CD14-positive monocyte (primary cell): ENCODE data around the gene OR3A1. TPM values are rescaled to one million over a fixed set of nuclear protein-coding genes. Genes with fewer than 3 reads are reported as not detected.
A peak's percentile ranks its signal among the peaks of the same experiment; 100 is the strongest.

Experiments used
- DNase-seq, 3 donors: peaks; one replicate each; pipeline ENCODE4 v3.0.0-alpha.2; 2011 to 2022
- H2AFZ ChIP-seq: 2 replicates; pipeline ENCODE4 v1.6.0; 2012; ENCODE audit warnings: mild to moderate bottlenecking, low read depth, low read length, inconsistent platforms; ENCODE audit not compliant: insufficient read depth, poor library complexity, severe bottlenecking
- H3K27ac ChIP-seq, 2 donors: 1 replicate in 1 of 2; 2 replicates in 1 of 2; pipeline ENCODE4 v1.5.1; 2012 to 2013; ENCODE audit warnings: low read length in 2 of 2, control low read depth in 1 of 2, inconsistent platforms in 1 of 2, low read depth in 1 of 2, mild to moderate bottlenecking in 1 of 2
- H3K27me3 ChIP-seq, 2 donors: one replicate each; pipeline versions ENCODE4 v1.6.0 to v1.6.1; 2011 to 2013; ENCODE audit warnings: low read length in 2 of 2; ENCODE audit not compliant: control insufficient read depth in 2 of 2, insufficient read depth in 2 of 2
- H3K36me3 ChIP-seq, 2 donors: replicated peaks in 1 of 2; 1 replicate in 1 of 2; 2 replicates in 1 of 2; pipeline versions ENCODE4 v1.5.1 to v1.6.1; 2012 to 2013; ENCODE audit warnings: low read length in 2 of 2, control low read depth in 1 of 2, inconsistent platforms in 1 of 2, mild to moderate bottlenecking in 1 of 2; ENCODE audit not compliant: insufficient read depth in 2 of 2, control insufficient read depth in 1 of 2
- H3K4me1 ChIP-seq, 2 donors: 1 replicate in 1 of 2; 2 replicates in 1 of 2; pipeline versions ENCODE4 v1.5.1 to v1.6.1; 2012 to 2013; ENCODE audit warnings: low read length in 2 of 2, control low read depth in 1 of 2, inconsistent platforms in 1 of 2, mild to moderate bottlenecking in 1 of 2, moderate library complexity in 1 of 2; ENCODE audit not compliant: insufficient read depth in 2 of 2, control insufficient read depth in 1 of 2
- H3K4me2 ChIP-seq: replicated peaks from 2 replicates; pipeline ENCODE3; 2012; ENCODE audit warnings: low read length, moderate library complexity, mild to moderate bottlenecking; ENCODE audit not compliant: poor library complexity, severe bottlenecking; ENCODE audit errors: extremely low read depth
- H3K4me3 ChIP-seq, 3 experiments: fragments of 200-600 bp in 1 of 3; sonication (generic) in 1 of 3; replicated peaks in 1 of 3; 1 replicate in 2 of 3; 2 replicates in 1 of 3; pipeline ENCODE4 v1.5.1; 2011 to 2013; ENCODE audit warnings: low read length in 3 of 3, mild to moderate bottlenecking in 3 of 3, control low read depth in 2 of 3, low read depth in 2 of 3, inconsistent platforms in 1 of 3, moderate library complexity in 1 of 3
- H3K79me2 ChIP-seq: 2 replicates; pipeline ENCODE4 v1.6.0; 2012; ENCODE audit warnings: mild to moderate bottlenecking, control low read depth, inconsistent platforms, low read length, moderate library complexity; ENCODE audit not compliant: insufficient read depth
- H3K9ac ChIP-seq: 2 replicates; pipeline ENCODE4 v1.6.0; 2017; ENCODE audit warnings: low read length, mild to moderate bottlenecking; ENCODE audit not compliant: insufficient read depth, poor library complexity, severe bottlenecking
- H3K9me3 ChIP-seq, 2 donors: replicated peaks in 1 of 2; 1 replicate in 1 of 2; 2 replicates in 1 of 2; pipeline versions ENCODE4 v1.5.1 to v1.6.1; 2012 to 2013; ENCODE audit warnings: low read length in 2 of 2, control low read depth in 1 of 2; ENCODE audit not compliant: control insufficient read depth in 1 of 2, insufficient read depth in 1 of 2
- H4K20me1 ChIP-seq: 2 replicates; pipeline ENCODE4 v1.6.0; 2012; ENCODE audit warnings: mild to moderate bottlenecking, low read length, control low read depth, moderate library complexity; ENCODE audit not compliant: insufficient read depth
- H3K27ac Mint-ChIP-seq, 7 donors: one replicate each; pipeline ENCODE4 v1.8.0; 2020; ENCODE audit warnings: mild to moderate bottlenecking in 7 of 7, mixed read lengths in 7 of 7, moderate library complexity in 6 of 7, inconsistent platforms in 2 of 7
- H3K27me3 Mint-ChIP-seq, 3 donors: one replicate each; pipeline ENCODE4 v1.8.0; 2021 to 2022; ENCODE audit warnings: low read depth in 3 of 3, mild to moderate bottlenecking in 3 of 3, mixed read lengths in 3 of 3, moderate library complexity in 3 of 3, inconsistent platforms in 1 of 3
- H3K36me3 Mint-ChIP-seq, 2 donors: one replicate each; pipeline ENCODE4 v1.8.0; 2020; ENCODE audit warnings: mixed read lengths in 2 of 2, inconsistent platforms in 1 of 2, mild to moderate bottlenecking in 1 of 2
- H3K4me1 Mint-ChIP-seq: one replicate; pipeline ENCODE4 v1.8.0; 2020; ENCODE audit warnings: mild to moderate bottlenecking, mixed read lengths
- H3K4me3 Mint-ChIP-seq, 2 donors: one replicate each; pipeline ENCODE4 v1.8.0; 2020; ENCODE audit warnings: mild to moderate bottlenecking in 2 of 2, mixed read lengths in 2 of 2, moderate library complexity in 1 of 2
- H3K9me3 Mint-ChIP-seq, 7 donors: one replicate each; pipeline ENCODE4 v1.8.0; 2020 to 2022; ENCODE audit warnings: mixed read lengths in 7 of 7, mild to moderate bottlenecking in 6 of 7, moderate library complexity in 6 of 7, inconsistent platforms in 2 of 7
- CTCF ChIP-seq: fragments of 200-600 bp; IDR thresholded peaks from one replicate; pipeline ENCODE4 v1.8.0; 2022; ENCODE audit warnings: antibody characterized with exemption, mild to moderate bottlenecking
- WGBS: methylation state at CpG from one replicate; pipeline ENCODE4 v1.1.5; 2013; ENCODE audit warnings: missing lambda C conversion rate; ENCODE audit not compliant: insufficient coverage; 5-methylcytosine and 5-hydroxymethylcytosine counted together
- intact Hi-C, 2 donors: fragments of 100-400 bp; cut with micrococcal nuclease; formaldehyde crosslinking; loops; one replicate each; pipeline versions ENCODE4 v1.15.0 to v1.15.1; 2023
- polyA plus RNA-seq, 3 donors: library from polyadenylated mRNA; depleted of rRNA in 1 of 3; unstranded in 2 of 3; stranded (reverse) in 1 of 3; fragments of 300-500 nt in 2 of 3; fragments of >200 nt in 1 of 3; fragmentation: Illumina TruSeq in 2 of 3; gene quantifications; 1 replicate in 2 of 3; 2 replicates in 1 of 3; pipeline ENCODE4 v1.2.3, GENCODE V29; 2012 to 2021

OR3A1 gene
- polyA plus RNA-seq, 3 donors: 0.18 TPM; not detected in 2

GRCh38 chr17:3271072-3271848 lies 26.9 kb downstream of the OR3A1 start:
- peak; percentile 63 to 84 (median 84) for DNase-seq
- Mint-ChIP-seq H3K27me3 (peaks cover 0 to 4% (median 3%) of the 10 kb centered on the region in 3 donors), H3K4me3 (peak overlapping the region in 1 of 2 donors; percentile 58), H3K4me1 (peaks cover 22% of the 10 kb centered on the region), H3K36me3 (peaks cover 2 to 3% of the 10 kb centered on the region in 2 donors), H3K9me3 (peaks cover 18 to 37% (median 29%) of the 10 kb centered on the region in 7 donors), H3K27ac (peak overlapping the region; percentile 43 to 91 (median 82))
- Histone ChIP-seq H2AFZ (no peak overlapping the region), H3K9ac (no peak overlapping the region), H3K36me3 (no peaks in the 10 kb centered on the region), H3K9me3 (peaks cover 13 to 17% of the 10 kb centered on the region in 2 donors), H3K79me2 (no peaks in the 10 kb centered on the region), H3K4me1 (peaks cover 21 to 23% of the 10 kb centered on the region in 2 donors), H3K4me2 (no peak overlapping the region), H3K4me3 (no peak overlapping the region), H3K27me3 (no peaks in the 10 kb centered on the region), H4K20me1 (no peaks in the 10 kb centered on the region), H3K27ac (peak overlapping the region in 1 of 2 donors; percentile 60)
- intact Hi-C loops: no loop called here
- no peak for TF ChIP-seq CTCF
- WGBS: 100% methylated on average over 1 of the region's 5 CpGs

GRCh38 chr17:3260600-3260999 lies 37.6 kb downstream of the OR3A1 start:
- H3K4me1 ChIP-seq: no peaks in the 10 kb centered on the region
- TF ChIP-seq CTCF: no peak
- 76% methylated on average over 8 of the region's 13 CpGs for WGBS
- no peaks in the 10 kb centered on the region for H3K27me3 ChIP-seq
- no peak overlapping the region for H2AFZ ChIP-seq
- DNase-seq: no peak
- H3K9ac ChIP-seq: no peak overlapping the region
- Mint-ChIP-seq H3K27ac (no peak overlapping the region), H3K36me3 (no peaks in the 10 kb centered on the region), H3K4me1 (no peaks in the 10 kb centered on the region), H3K4me3 (no peak overlapping the region), H3K27me3 (peaks cover 0 to 8% (median 6%) of the 10 kb centered on the region in 3 donors), H3K9me3 (peaks cover 0 to 10% (median 2%) of the 10 kb centered on the region in 7 donors)
- no peaks in the 10 kb centered on the region for H3K79me2 ChIP-seq
- intact Hi-C loops: no loop called here
- no peaks in the 10 kb centered on the region for H3K36me3 ChIP-seq
- H3K4me2 ChIP-seq: no peak overlapping the region
- H3K9me3 ChIP-seq: no peaks in the 10 kb centered on the region
- H4K20me1 ChIP-seq: no peaks in the 10 kb centered on the region
- no peak overlapping the region for H3K4me3 ChIP-seq
- H3K27ac ChIP-seq: no peak overlapping the region
